ENCODE results near the gene PRSS38.

The PRSS38 gene

DNA sequence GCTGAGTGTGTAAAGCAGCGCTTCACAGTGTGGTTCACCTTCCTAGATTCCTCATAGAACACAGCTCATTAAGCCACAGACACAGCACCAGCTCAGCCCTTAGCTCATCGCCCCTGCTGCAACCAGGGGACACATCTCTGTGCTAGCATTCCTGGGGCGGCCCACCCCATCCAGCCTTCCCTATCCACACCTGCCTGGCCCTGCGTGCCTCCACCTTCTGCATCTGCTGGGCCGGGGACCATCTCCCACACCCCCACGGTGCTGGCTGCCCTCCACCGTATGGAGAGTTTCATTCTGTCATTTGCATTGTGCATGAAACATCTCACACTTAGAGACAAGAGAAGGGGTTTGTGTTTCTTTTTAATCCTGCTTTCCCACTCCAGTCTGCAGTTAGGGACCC, 35.8 kb upstream of the PRSS38 start:
- no peak for DNase-seq

DNA sequence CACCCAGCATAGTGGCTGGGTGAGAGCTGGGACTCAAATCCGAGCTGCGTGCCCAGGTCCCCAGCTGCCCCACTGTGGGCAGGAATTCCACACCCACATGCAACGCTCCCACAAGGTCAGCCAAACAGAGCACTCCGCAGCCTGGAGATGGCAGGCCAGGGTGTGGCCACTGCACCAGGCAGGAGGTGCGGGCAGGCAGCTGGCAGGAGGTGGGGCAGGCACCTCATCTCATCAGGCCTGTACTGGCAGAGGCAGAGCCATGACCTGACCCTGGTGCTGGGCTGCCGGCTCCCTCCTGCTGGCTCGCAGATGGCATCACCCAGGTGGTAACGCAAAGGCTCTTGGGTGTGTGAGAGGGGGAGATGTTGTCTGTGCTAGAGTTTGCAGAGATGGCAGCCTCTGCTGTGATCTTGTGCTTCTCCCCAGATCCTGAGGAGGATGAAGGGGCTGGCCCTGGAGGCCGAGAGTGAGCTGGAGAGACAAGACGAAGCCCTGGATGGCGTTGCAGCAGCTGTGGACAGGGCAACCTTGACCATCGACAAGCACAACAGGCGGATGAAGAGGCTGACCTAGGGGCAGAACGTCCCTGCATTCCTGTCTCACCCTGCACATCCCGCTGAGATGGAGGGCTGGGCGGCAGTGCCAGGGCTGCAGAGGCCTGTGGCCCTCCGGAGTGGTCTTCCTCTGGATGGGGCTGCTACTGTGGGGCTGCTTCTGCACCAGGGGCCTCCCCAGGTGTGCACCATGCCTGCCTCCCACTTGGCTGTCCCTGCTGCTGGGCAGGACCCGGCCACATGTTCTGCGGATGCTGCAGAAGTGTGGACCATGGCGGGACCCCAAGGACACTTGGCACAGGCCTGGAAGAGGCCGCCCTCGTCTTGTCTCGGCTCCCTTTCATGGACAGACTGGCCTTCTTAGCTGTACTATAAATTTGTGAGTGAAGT, 35.1 kb upstream of the PRSS38 start:
- DNase-seq, result no peak

DNA sequence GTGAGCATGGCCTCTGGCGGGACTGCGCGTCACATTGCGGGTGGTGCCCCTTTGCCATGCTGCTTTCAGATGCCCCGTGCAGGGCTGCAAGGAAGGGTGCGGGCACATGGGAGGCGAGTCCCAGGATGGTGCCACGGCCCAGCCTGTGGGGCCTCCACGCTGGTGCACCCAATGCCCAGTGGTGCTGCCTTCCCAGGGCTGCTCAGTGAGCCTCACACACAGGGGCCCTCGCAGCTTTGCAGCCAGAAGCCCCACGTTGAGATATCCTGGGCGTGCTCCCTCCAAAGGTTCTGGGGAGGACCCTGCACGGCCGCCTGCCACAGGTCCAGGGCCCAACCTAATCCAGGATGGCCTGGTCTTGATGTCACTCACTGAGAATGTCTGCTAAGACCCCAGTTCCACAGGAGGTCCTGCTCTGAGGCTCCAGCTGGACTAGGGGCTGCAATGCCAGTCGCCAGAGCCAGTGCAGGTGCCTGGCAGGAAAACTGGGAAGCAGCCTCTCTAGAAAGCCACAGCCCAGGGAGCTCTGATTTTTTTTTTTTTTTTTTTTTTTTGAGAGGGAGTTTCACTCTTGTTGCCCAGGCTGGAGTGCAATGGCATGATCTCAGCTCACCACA, 34.1 kb upstream of the PRSS38 start:
- DNase-seq, result no peak

GRCh38 chr1:227782226-227782625, 33.2 kb upstream of the PRSS38 start:
- no peak for DNase-seq

GRCh38 chr1:227785094-227785804, 30.2 kb upstream of the PRSS38 start:
- DNase-seq, result no peak

GRCh38 chr1:227785805-227786671, 29.4 kb upstream of the PRSS38 start:
- DNase-seq, result no peak

- peak; percentile 32 for DNase-seq
Observed at GRCh38 chr1:227786673-227787512, 28.6 kb upstream of the PRSS38 start.

- peak; percentile 95 for DNase-seq
Observed at GRCh38 chr1:227787513-227788270, 27.8 kb upstream of the PRSS38 start.

DNA sequence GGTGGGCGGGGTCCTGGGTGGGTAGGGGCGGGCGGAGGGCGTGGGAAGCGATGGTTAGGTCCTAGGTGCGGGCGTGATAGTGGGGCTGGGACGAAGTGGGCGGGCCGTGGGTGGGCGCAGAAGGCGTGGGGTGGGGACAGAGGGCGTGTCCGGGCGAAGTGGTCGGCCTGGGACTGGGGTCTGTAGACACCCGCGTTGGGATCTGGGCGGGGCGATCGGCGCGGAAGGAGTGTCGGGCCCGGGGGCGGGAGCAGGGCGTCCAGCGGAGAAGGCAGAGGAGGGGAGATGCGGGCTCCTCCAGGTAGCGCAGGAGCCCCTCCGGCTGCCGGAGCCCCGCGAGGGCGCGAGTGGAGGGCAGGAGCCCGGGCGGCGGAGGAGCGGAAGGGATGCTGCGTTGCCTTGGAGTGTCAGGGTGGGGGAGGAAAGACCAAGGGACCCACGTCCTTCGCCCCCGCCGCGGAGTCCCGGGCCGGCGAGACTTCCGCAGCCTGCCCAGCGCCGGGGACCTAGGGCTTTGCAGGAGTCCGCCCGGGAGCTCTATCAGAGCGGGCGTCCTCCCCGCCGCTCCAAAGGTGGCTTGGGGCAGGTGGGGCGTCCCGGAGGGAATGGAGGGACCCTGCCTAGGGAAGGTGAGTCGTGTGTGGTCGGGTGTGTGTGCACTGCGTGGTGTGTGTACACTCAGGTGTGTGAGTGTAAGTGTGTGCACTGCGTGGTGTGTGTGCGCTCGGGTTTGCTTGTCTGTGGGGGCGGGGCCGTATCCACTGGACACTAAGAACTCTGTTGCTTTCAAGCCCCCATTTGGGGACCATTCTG, 27.0 kb upstream of the PRSS38 start:
- no peak for DNase-seq

- no peak for DNase-seq
Observed at GRCh38 chr1:227789084-227790033, 26.1 kb upstream of the PRSS38 start.

- no peak for DNase-seq
Observed at GRCh38 chr1:227790034-227790400, 25.5 kb upstream of the PRSS38 start.

- no peak for DNase-seq
Observed at GRCh38 chr1:227790868-227791267, 24.6 kb upstream of the PRSS38 start.

DNA sequence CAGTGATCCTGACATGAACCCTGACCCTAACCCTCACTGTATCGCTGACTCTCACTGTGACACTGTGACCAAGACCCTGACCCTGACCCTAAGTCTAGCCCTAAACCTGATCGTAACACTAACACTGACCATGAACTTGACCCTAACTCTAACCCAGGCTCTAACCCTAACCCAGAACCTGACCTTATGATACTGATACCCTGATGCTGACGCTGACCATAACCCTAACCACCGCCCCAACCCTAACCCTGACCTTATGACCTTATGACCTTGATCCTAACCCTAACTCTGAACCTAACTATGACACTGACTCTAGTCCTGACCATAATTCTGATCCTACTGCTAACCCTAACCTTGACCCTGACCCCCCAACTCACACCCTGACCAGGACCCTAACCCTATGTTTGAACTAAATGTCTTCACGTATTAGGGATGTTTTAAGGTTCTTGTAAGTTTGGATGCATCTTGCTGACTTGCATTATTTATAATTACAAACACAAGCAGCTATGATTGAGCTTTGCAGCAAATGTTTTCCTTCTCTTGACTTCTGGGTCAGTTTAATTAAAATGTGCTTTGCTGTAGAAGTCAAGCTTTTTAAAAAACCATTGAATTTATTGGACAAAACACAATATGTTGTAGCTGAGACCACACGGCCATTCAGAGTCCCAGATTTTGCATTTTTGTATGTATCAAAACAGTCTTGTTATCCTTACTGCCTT, 23.9 kb upstream of the PRSS38 start:
- no peak for DNase-seq

GRCh38 chr1:227792216-227793078, 23.0 kb upstream of the PRSS38 start:
- no peak for DNase-seq

DNA sequence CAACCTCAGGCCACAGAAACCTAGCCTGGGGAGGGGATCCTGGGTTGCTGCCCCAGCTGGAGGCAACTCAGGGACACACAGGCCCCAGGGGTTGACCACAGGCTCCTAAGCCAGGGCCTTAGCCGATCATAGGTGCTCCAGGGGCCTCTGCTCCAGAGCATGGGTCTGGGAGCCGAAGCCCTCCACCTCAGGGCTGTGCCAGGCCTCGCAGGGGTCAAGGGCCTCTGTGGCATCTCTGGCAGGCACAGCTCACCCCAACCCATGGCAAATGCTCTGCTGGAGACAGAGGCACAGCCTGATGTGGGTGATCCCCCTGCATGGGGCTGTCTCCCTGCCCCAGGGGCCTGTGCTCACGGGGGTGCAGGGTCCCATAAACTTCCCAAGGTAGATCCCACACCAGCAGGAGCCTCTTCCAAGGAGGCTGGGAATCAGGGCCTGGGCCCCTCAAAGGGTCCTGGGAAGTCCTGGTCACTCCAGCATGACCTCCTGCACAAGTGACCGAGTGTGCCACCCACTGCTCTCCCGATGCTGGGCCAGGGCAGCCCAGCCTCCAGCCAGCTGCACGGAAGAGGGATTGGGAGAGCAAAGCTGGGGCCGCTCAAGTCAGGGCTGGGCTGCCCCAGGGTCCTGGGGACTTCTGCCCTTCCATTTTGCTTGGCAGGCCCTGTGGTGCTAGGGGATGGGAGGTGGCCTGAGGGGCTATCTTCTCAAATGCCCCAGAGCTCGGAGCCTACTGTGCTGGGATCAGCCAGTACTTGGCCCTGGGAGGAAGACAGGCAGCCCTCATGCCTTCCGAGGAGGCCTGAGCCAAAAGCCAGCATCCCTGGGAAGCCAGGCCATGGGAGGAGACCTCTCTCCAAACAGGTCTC, 22.2 kb upstream of the PRSS38 start:
- DNase-seq, result no peak

Measured in hematopoietic multipotent progenitor cell treated with erythropoietin and hydrocortisone succinate and interleukin-3 and kit ligand, for 6 days (in vitro differentiated cells).